SK-N-SH (cell line): ENCODE results near the gene CEBPA.

Source experiments
- CTCF ChIP-seq: fragments of 200-600 bp; sonication (generic); IDR thresholded peaks from 2 replicates; pipeline ENCODE4 v1.6.1; 2017; ENCODE audit warnings: antibody characterized with exemption, mild to moderate bottlenecking, moderate library complexity
- EP300 ChIP-seq, 2 experiments: IDR thresholded peaks; 2 replicates each; pipeline versions ENCODE4 v1.4.0 to v1.6.1; 2012; ENCODE audit warnings: borderline replicate concordance in 1 of 2, low read depth in 1 of 2, low read length in 1 of 2
- EZH2phosphoT487 ChIP-seq: fragments of 200-600 bp; sonication (generic); IDR thresholded peaks from 2 replicates; pipeline ENCODE4 v1.6.1; 2017; ENCODE audit warnings: low read depth, mixed run types, mild to moderate bottlenecking, antibody characterized with exemption, moderate library complexity, borderline replicate concordance
- MXI1 ChIP-seq: IDR thresholded peaks from 2 replicates; pipeline ENCODE4 v1.6.1; 2012; ENCODE audit warnings: mild to moderate bottlenecking, low read depth, low read length, improper control_type of control experiment
- RAD21 ChIP-seq: IDR thresholded peaks from 2 replicates; pipeline ENCODE4 v1.6.1; 2012; ENCODE audit warnings: mild to moderate bottlenecking, low read length
- RFX5 ChIP-seq: IDR thresholded peaks from 2 replicates; pipeline ENCODE4 v1.6.1; 2012; ENCODE audit warnings: mild to moderate bottlenecking, improper control_type of control experiment, low read length
- SIN3A ChIP-seq: IDR thresholded peaks from 2 replicates; pipeline ENCODE4 v1.6.1; 2012; ENCODE audit warnings: low read depth, mild to moderate bottlenecking, low read length, moderate library complexity, borderline replicate concordance

- TF ChIP-seq MXI1 (no peak), CTCF (no peak), RFX5 (no peak), SIN3A (no peak), RAD21 (no peak), EP300 (IDR thresholded peaks at IDR 0.05; ENCODE audit: borderline replicate concordance in 1 of 2, low read depth in 1 of 2, low read length in 1 of 2) (no peak), EZH2phosphoT487 (no peak)
Observed at GRCh38 chr19:33261511-33262189, 40.7 kb downstream of the CEBPA start.
